ENCODE measurements around the gene ZNF134.

DNA sequence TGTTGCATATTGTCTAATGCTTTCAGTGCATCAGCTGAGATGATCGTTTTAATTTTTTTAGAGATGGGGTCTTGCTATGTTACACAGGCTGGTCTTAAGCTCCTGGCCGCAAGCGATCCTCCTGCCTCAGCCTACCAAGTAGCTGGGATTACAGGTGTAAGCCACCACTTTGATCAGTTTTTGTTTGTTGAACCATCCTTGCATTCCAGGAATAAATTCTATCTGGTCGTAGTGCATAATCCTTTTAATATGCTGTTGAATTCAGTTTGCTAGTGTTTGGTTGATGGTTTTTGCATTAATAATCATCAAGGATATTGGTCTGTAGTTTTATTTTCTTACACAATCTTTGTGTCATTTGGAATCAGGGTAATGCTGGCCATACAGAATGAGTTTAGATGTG, 23.3 kb downstream of the ZNF134 start:
- TF ChIP-seq, protein P1, sequence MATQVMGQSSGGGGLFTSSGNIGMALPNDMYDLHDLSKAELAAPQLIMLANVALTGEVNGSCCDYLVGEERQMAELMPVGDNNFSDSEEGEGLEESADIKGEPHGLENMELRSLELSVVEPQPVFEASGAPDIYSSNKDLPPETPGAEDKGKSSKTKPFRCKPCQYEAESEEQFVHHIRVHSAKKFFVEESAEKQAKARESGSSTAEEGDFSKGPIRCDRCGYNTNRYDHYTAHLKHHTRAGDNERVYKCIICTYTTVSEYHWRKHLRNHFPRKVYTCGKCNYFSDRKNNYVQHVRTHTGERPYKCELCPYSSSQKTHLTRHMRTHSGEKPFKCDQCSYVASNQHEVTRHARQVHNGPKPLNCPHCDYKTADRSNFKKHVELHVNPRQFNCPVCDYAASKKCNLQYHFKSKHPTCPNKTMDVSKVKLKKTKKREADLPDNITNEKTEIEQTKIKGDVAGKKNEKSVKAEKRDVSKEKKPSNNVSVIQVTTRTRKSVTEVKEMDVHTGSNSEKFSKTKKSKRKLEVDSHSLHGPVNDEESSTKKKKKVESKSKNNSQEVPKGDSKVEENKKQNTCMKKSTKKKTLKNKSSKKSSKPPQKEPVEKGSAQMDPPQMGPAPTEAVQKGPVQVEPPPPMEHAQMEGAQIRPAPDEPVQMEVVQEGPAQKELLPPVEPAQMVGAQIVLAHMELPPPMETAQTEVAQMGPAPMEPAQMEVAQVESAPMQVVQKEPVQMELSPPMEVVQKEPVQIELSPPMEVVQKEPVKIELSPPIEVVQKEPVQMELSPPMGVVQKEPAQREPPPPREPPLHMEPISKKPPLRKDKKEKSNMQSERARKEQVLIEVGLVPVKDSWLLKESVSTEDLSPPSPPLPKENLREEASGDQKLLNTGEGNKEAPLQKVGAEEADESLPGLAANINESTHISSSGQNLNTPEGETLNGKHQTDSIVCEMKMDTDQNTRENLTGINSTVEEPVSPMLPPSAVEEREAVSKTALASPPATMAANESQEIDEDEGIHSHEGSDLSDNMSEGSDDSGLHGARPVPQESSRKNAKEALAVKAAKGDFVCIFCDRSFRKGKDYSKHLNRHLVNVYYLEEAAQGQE (tag by site-specific recombination; IDR thresholded peaks at IDR 0.05) = no peak
- TF ChIP-seq CTCF (tag by site-specific recombination; IDR thresholded peaks at IDR 0.05) = no peak
- no peak for TF ChIP-seq ZNF274 (IDR thresholded peaks at IDR 0.05; ENCODE audit: low read length)
- TF ChIP-seq ZNF274 (tag by site-specific recombination; IDR thresholded peaks at IDR 0.05; ENCODE audit: borderline replicate concordance) = no peak
- TF ChIP-seq ZNF776 (tag by site-specific recombination; IDR thresholded peaks at IDR 0.05; ENCODE audit: borderline replicate concordance) = no peak
- no peak for TF ChIP-seq ZNF660 (tag by site-specific recombination; IDR thresholded peaks at IDR 0.05)
- TF ChIP-seq YY1 (tag by site-specific recombination; IDR thresholded peaks at IDR 0.05) = no peak
- no peak for TF ChIP-seq ZNF624 (tag by site-specific recombination; IDR thresholded peaks at IDR 0.05)
- TF ChIP-seq ZNF121 (tag by site-specific recombination; IDR thresholded peaks at IDR 0.05) = no peak
- no peak for TF ChIP-seq TCF7L2 (IDR thresholded peaks at IDR 0.05; ENCODE audit: borderline replicate concordance, low read depth, low read length)

All from HEK293 (cell line).